K562 (cell line): ENCODE data around the gene LRRC1. TPM values are rescaled to one million over a fixed set of nuclear protein-coding genes. Genes with fewer than 3 reads are reported as not detected.

Experiments used
- ATAC-seq: fragments of 200-7000 bp; cut with Tn5 transposase; 3 replicates; pipeline ENCODE4 v1.9.1; 2020; ENCODE audit warnings: moderate library complexity
- BruUV-seq: library from RNA; stranded (reverse); fragments of 400-500 nt; replicated peaks from 2 replicates; lab custom pipeline; 2021; lab: Mats Ljungman, UMichigan
- CTCF ChIA-PET: fragments of 300-600 bp; formaldehyde crosslinking; extraction: SDS; loops from one replicate; lab custom pipeline; 2021; ENCODE audit warnings: low intra/inter-chr PET ratio; lab: Yijun Ruan, JAX
- POLR2A ChIA-PET: fragments of 300-600, 350-650 bp; sonication (Branson Sonifier 250); formaldehyde crosslinking; extraction: SDS; loops from one replicate; lab custom pipeline; 2021; ENCODE audit warnings: antibody characterized with exemption, inconsistent platforms; lab: Yijun Ruan, JAX
- DNase-seq, 4 experiments: peaks; one replicate each; pipeline versions ENCODE4 v3.0.0 to v3.0.0-alpha.2; 2011 to 2018; ENCODE audit warnings: low spot score in 3 of 4, mixed read lengths in 3 of 4; ENCODE audit errors: extremely low read depth in 1 of 4
- FAIRE-seq: peaks from 2 replicates; lab custom pipeline; 2011; peaks lifted over from hg19 to GRCh38; lab: Jason Lieb, UNC
- H2AFZ ChIP-seq: 2 replicates; pipeline ENCODE4 v1.6.0; 2011; ENCODE audit warnings: low read depth, low read length, control low read depth, inconsistent platforms
- H3K27ac ChIP-seq: fragments of 200-600 bp; 3 replicates; pipeline ENCODE4 v1.8.0; 2011; ENCODE audit warnings: low read depth, mild to moderate bottlenecking, control low read depth, inconsistent platforms, low read length, moderate library complexity, mixed read lengths; ENCODE audit errors: extremely low read depth
- H3K27me3 ChIP-seq, 2 experiments: fragments of 300-600 bp in 1 of 2; 2 replicates in 1 of 2; 3 replicates in 1 of 2; pipeline versions ENCODE4 v1.6.0 to v1.8.0; 2011; ENCODE audit warnings: inconsistent platforms in 2 of 2, low read length in 2 of 2, mild to moderate bottlenecking in 1 of 2, mixed read lengths in 1 of 2, moderate library complexity in 1 of 2; ENCODE audit not compliant: control insufficient read depth in 2 of 2, insufficient read depth in 2 of 2
- H3K36me3 ChIP-seq: fragments of 300-600 bp; 3 replicates; pipeline ENCODE4 v1.8.0; 2011; ENCODE audit warnings: mild to moderate bottlenecking, low read length, inconsistent platforms; ENCODE audit not compliant: control insufficient read depth, insufficient read depth
- H3K4me1 ChIP-seq, 2 experiments: fragments of 200-600 bp in 1 of 2; replicated peaks in 1 of 2; 2 replicates in 1 of 2; 3 replicates in 1 of 2; pipeline versions ENCODE4 v1.5.1 to v1.8.0; 2011; ENCODE audit warnings: inconsistent platforms in 2 of 2, low read length in 2 of 2, mild to moderate bottlenecking in 1 of 2, mixed read lengths in 1 of 2, moderate library complexity in 1 of 2; ENCODE audit not compliant: control insufficient read depth in 2 of 2, insufficient read depth in 2 of 2
- H3K4me2 ChIP-seq: 2 replicates; pipeline ENCODE4 v1.6.1; 2011; ENCODE audit warnings: low read length, control low read depth, inconsistent platforms, mixed read lengths; ENCODE audit not compliant: insufficient read depth
- H3K4me3 ChIP-seq: fragments of 200-600 bp; sonication (generic), shearing (Covaris generic); 2 replicates; pipeline ENCODE4 v1.5.1; 2016; ENCODE audit warnings: control low read depth, inconsistent platforms
- H3K79me2 ChIP-seq: fragments of 200-600 bp; 3 replicates; pipeline ENCODE4 v1.8.0; 2011; ENCODE audit warnings: low read length, inconsistent platforms; ENCODE audit not compliant: control insufficient read depth, insufficient read depth
- H3K9ac ChIP-seq, 2 experiments: 2 replicates each; pipeline versions ENCODE4 v1.6.0 to v1.6.1; 2011; ENCODE audit warnings: low read depth in 2 of 2, low read length in 2 of 2, control low read depth in 1 of 2, inconsistent platforms in 1 of 2, mild to moderate bottlenecking in 1 of 2, mixed read lengths in 1 of 2; ENCODE audit not compliant: insufficient read depth in 1 of 2
- H3K9me1 ChIP-seq: one replicate; pipeline ENCODE4 v1.6.0; 2011; ENCODE audit warnings: inconsistent platforms, mild to moderate bottlenecking, low read length, moderate library complexity; ENCODE audit not compliant: control insufficient read depth, insufficient read depth
- H3K9me3 ChIP-seq: replicated peaks from 2 replicates; pipeline ENCODE4 v1.5.1; 2011; ENCODE audit warnings: low read depth, low read length, inconsistent platforms; ENCODE audit not compliant: control insufficient read depth, insufficient read depth
- H4K20me1 ChIP-seq: replicated peaks from 2 replicates; pipeline ENCODE4 v1.6.1; 2011; ENCODE audit warnings: low read length, inconsistent platforms, mixed read lengths; ENCODE audit not compliant: control insufficient read depth, insufficient read depth
- ASH1L ChIP-seq: fragments of 450-650 bp; IDR thresholded peaks from 2 replicates; pipeline ENCODE4 v1.6.1; 2018; ENCODE audit warnings: borderline replicate concordance, mild to moderate bottlenecking, low read depth; ENCODE audit not compliant: partially characterized antibody
- GTF2F1 ChIP-seq: IDR thresholded peaks from 2 replicates; pipeline ENCODE4 v1.6.1; 2011; ENCODE audit warnings: low read depth, low read length, improper control_type of control experiment
- MCM5 ChIP-seq: fragments of 450-650 bp; IDR thresholded peaks from 2 replicates; pipeline ENCODE4 v1.6.1; 2016; ENCODE audit warnings: low read depth
- SMAD1 ChIP-seq: fragments of 150-350 bp; IDR thresholded peaks from 2 replicates; pipeline ENCODE4 v1.6.1; 2014; ENCODE audit warnings: low read length, low read depth; ENCODE audit not compliant: partially characterized antibody
- TSC22D4 ChIP-seq: fragments of 450-650 bp; IDR thresholded peaks from 2 replicates; pipeline ENCODE4 v1.6.1; 2016; ENCODE audit warnings: missing genetic modification characterization, missing biosample characterization, control low read depth
- ZBTB1 ChIP-seq: sonication (generic); formaldehyde crosslinking; IDR thresholded peaks from 2 replicates; pipeline ENCODE4 v1.8.1; 2023; ENCODE audit warnings: missing genetic modification reagents, low read depth, mild to moderate bottlenecking, borderline replicate concordance
- ZNF224 ChIP-seq: sonication (generic); formaldehyde crosslinking; IDR thresholded peaks from 2 replicates; pipeline ENCODE4 v1.8.0; 2022; ENCODE audit warnings: mild to moderate bottlenecking, missing genetic modification reagents
- ZNF282 ChIP-seq: sonication (generic); formaldehyde crosslinking; IDR thresholded peaks from 2 replicates; pipeline ENCODE4 v1.8.1; 2023; ENCODE audit warnings: missing genetic modification reagents
- ZNF444 ChIP-seq: fragments of 250-450 bp; sonication (Bioruptor Pico); IDR thresholded peaks from 2 replicates; pipeline ENCODE4 v1.4.0; 2020; ENCODE audit warnings: mild to moderate bottlenecking, moderate library complexity
- ZNF696 ChIP-seq: fragments of 250-450 bp; sonication (Bioruptor Pico); conservative IDR thresholded peaks from 2 replicates; pipeline ENCODE4 v1.4.0; 2020; ENCODE audit warnings: mild to moderate bottlenecking, moderate library complexity
- WGBS: fragments of 100-300 bp; shearing (Covaris generic); methylation state at CpG from one replicate; pipeline ENCODE4 v1.1.6; 2016; ENCODE audit warnings: low coverage, mixed read lengths; ENCODE audit not compliant: insufficient coverage; ENCODE audit errors: missing lambda C conversion rate; 5-methylcytosine and 5-hydroxymethylcytosine counted together
- in situ Hi-C: fragments of 300-500 bp; cut with MboI; formaldehyde crosslinking; loops from 4 replicates; pipeline ENCODE4 v1.15.0; 2018; ENCODE audit warnings: inconsistent platforms, mixed read lengths
- intact Hi-C: fragments of 100-400 bp; cut with micrococcal nuclease; formaldehyde crosslinking; loops from 2 replicates; pipeline ENCODE4 v1.14.2; 2022
- polyA plus RNA-seq, 8 experiments: library from polyadenylated mRNA; depleted of rRNA in 4 of 8; stranded (reverse) in 5 of 8; unstranded in 3 of 8; fragments of >200 nt; fragmentation: Nextera tagmentation in 2 of 8; fragmentation: Illumina TruSeq in 1 of 8; extraction: Ambion mirVana in 2 of 8; extraction: Trizol in 1 of 8; gene quantifications; 2 replicates each; pipeline versions ENCODE4 v1.2.1 to v1.2.3, GENCODE V29; 2011 to 2014; ENCODE audit warnings: inconsistent platforms in 1 of 8, missing spikeins in 1 of 8
- total RNA-seq, 7 experiments: library from RNA; depleted of rRNA in 6 of 7; stranded (reverse); fragments of >200 nt in 6 of 7; fragmentation: Illumina TruSeq in 2 of 7; extraction: Trizol in 2 of 7; gene quantifications; 2 replicates each; pipeline versions ENCODE4 v1.2.1 to v1.2.3, GENCODE V29; 2011 to 2021; ENCODE audit warnings: low replicate concordance in 1 of 7

Gene LRRC1
- total and polyA plus RNA-seq, 9 of the 15 experiments (the other 6 are each of a cell fraction or from before 2014, with no cell fraction given) = not detected

DNA sequence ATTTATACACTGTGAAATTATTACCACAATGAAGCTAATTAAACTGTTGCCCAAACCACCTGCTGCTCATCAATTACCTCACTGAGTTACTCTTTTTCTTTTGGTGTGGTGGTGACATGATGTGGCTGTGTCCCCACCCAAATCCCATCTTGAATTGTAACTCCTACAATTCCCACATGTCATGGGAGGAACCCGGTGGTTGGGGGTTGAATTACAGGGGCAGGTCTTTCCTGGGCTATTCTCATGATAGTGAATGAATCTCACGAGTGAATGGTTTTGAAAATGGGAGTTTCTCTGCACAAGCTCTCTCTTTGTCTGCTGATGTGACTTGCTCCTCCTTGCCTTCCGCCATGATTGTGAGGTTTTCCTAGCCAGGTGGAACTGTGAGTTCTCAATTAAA is 145.0 kb downstream of the LRRC1 start:
- Histone ChIP-seq H3K4me1 (no peaks in the 10 kb centered on the region), H3K79me2 (no peaks in the 10 kb centered on the region), H4K20me1 (no peaks in the 10 kb centered on the region), H3K9me3 (no peaks in the 10 kb centered on the region), H3K27me3 (no peaks in the 10 kb centered on the region), H3K4me2 (no peak overlapping the region), H2AFZ (no peak overlapping the region), H3K27ac (no peak overlapping the region), H3K4me3 (no peak overlapping the region), H3K9ac (no peak overlapping the region), H3K36me3 (no peaks in the 10 kb centered on the region)
- BruUV-seq = no TSS peak
- DNase-seq (no peak), ATAC-seq (no peak), FAIRE-seq (no peak)
- in situ Hi-C loops = no loop called here
- ChIA-PET POLR2A (interaction anchor here (1.4 kb wide), 1 partner anchor 20 kb away, joined by 3 read pairs; no protein-coding TSS in a partner anchor), CTCF (no interaction called here)
- TF ChIP-seq ASH1L (no peak), GTF2F1 (no peak), ZNF696 (no peak), ZNF282 (CRISPR knock-in tag) (no peak), ZNF224 (no peak), MCM5 (no peak), ZNF444 (no peak), TSC22D4 (tag) (no peak), ZBTB1 (CRISPR knock-in tag) (no peak), SMAD1 (no peak)
- TF ChIP-seq, all 486 proteins: peak for 0
- intact Hi-C loops = no loop called here
- WGBS = 0% methylated on average over 3 of the region's 3 CpGs
- no peaks in the 10 kb centered on the region for H3K9me1 ChIP-seq
